Epithelial cell of prostate (primary cell): ENCODE measurements around the gene IGF2.

Experiments
- DNase-seq: peaks from one replicate; pipeline ENCODE4 v3.0.0-alpha.2; 2011; ENCODE audit warnings: low read depth, low spot score
- H3K27ac ChIP-seq: fragments of 450-650 bp; 2 replicates; pipeline ENCODE4 v1.5.1; 2017; ENCODE audit warnings: mild to moderate bottlenecking

Gene IGF2

DNA sequence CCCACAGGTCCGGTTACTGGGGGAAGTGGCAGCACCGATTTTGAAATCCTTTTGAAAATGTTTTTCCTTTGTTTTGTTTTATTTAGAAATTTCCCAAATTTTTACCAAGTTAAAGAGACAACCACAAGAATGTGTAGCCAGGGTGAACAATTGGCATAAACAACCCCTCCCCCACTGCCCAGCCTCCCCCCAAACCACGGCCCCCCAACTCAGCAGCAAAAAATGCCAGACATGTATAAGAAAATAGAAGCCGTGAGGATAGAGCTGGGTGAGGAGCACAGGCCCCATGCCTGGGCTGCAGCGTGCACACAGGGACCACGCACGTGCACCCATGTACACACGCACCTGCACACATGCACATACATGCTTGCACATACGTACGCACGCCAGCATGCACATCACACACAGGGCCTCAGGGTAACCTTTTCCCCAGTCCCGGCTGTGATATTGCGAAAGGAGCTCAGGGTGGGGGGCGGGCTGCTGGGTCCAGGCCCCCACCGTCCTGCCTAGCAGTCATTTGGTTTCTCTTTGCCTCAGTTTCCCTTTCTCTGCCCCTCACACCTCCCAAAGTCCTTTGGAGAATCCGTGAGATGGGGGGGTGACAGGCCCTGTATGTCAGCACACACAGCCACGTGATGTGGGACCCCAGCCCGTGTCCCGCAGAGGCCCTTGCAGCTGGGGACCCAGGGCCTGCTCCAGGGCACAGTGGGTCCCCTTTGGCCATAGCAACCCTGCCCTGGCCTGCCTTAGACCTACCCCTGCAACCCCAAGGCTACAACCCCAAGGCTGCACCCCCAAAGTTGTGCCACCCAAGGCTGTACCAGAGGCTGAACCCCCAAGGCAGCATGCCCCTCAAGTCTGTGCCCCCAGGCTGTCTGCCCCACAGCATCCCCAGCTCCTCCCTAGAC lies 42.9 kb downstream of the IGF2 start:
- no peak for DNase-seq
- H3K27ac ChIP-seq = no peak overlapping the region

GRCh38 chr11:2095542-2095941 lies 43.6 kb downstream of the IGF2 start:
- no peak for DNase-seq
- H3K27ac ChIP-seq = no peak overlapping the region

- DNase-seq = no peak
- H3K27ac ChIP-seq = no peak overlapping the region
Measured at GRCh38 chr11:2095198-2095520, 44.0 kb downstream of the IGF2 start.

DNA sequence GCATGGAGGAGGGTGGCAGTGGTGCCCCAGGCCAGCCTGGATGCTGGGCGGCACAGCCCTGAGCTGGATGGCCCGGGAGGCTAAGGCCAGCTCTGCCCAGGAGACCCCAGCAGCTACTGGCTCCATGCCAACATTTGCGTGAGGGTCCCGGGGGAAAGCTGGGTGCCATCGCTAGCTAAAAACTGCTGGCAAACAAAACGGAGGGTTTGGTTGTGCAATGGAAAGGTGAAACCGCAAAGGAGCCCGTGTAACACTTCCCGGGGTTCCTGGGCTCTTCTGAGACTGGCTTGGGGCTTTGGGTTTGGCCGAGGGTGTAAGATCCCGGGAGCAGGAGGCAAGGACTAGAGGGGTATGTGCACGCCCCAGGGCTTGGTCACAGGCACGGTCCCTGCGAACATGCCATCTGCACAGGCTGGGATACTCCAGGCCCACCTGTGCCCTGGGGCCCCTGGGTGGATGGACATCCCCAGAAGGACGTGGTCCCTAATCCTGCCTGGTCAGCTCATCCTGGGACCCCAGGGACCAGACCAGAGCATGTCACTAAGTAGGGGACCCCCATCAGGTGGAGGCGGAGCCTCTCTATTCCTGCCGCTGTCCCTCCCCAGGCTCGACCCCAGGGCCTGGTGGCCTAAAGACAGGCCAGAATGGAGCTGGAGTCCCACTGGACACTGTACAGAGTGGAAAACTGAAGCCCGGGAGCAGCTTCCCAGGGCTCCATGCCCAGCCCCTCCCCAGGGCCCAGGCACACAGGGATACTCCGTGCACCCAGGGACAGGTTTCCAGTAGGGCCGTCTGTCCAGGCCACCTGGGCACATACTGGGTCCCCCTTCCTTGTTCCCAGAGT lies 44.6 kb downstream of the IGF2 start:
- no peak for DNase-seq
- H3K27ac ChIP-seq = no peak overlapping the region

- DNase-seq = no peak
- peak overlapping the region; percentile 47 for H3K27ac ChIP-seq
Measured at GRCh38 chr11:2093575-2094353, 45.4 kb downstream of the IGF2 start.

GRCh38 chr11:2092956-2093412 lies 46.2 kb downstream of the IGF2 start:
- DNase-seq = peak; percentile 87

DNA sequence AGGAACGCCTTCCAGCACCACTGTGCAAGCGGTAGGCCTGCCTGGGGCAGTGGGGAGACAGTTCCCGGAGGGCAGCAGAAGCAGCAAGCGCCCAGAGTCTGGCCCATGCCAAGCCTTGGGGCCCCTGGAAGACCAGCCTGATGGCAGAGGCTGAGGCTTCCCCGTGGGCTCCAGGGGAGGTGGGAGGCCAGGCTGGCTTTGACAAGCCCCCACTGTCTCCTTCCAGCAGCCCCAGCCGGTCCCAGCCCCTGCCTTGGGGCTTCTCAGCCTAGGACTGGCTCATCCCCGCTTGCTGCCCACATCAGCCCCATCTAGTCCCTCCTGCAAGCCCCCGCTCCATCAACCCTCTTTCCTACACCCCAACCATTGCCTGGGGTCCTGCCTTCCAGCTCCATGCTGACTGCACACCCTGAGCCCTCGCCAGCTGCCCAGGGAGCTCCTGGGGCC lies 46.7 kb downstream of the IGF2 start:
- no peak for DNase-seq
- H3K27ac ChIP-seq = peak overlapping the region; percentile 47

More at GRCh38 chr11:2092956-2093412, 46.2 kb downstream of the IGF2 start:
- peak overlapping the region; percentile 47 for H3K27ac ChIP-seq

DNA sequence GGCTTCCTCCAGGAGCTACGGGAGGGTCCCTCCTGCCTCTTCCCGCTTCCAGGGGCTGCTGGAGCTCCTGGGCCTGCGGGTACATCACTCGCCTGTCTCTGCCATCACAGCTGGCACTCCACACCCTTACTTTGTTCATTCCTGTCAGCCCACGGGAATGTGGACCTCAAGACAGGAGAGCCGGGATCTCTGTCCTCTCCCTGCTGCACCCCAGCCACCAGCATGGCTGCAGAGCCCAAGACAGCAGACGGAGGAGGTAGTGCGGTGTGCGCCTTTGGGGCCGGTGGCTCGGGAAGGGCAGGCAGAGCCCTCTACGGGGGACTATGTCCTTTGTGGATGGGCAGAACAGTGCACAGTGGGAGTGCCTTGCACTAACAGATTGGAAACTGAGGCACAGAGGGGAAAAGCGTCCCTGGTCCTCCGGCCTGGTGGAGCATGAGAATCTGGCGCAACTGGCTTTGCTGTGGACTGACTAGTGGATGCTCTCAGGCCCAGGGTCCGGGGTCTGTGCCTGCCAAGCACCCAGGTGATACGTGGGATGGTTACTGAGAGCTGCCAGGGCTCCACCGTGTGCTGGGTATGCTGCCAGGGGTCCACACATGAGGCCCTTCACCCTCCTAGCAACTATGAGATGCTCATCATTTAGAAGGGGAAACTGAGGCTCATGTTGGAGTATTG lies 47.3 kb downstream of the IGF2 start:
- DNase-seq = no peak
- no peak overlapping the region for H3K27ac ChIP-seq

DNA sequence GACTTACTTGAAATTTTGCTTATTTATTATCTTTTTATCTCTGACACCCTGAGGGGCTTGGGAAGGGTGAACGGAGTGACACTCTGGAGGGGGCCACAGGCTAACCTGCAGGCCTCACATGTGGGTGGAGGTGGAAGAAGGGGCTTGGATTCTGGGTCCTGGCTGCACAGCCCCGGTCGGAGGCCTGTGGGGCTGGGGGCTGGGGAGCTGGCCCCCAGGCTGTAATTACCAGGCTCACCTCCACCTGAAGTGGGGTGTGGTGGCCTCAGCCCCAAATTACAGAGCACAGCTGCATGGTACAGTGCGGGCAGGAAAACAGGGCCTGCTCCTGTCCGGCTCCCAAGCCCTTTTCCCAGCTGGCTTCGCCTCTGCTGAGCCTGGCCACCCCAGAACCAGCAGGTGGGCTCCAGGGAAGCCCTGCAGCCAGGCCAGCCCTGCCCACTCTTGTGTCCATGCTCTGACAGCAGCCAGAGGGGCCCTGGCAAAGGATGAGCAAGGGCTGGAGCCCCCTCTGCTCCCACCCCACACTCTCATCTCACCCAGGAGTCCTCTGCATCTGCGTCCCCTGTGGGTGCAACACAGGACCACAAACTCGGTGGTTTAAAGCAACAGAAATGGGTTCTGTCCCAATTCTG lies 48.0 kb downstream of the IGF2 start:
- H3K27ac ChIP-seq = no peak overlapping the region
- DNase-seq = no peak

- no peak for DNase-seq
- no peak overlapping the region for H3K27ac ChIP-seq
Measured at GRCh38 chr11:2090172-2091111, 48.7 kb downstream of the IGF2 start.

- DNase-seq = no peak
- H3K27ac ChIP-seq = no peak overlapping the region
Measured at GRCh38 chr11:2089536-2090165, 49.5 kb downstream of the IGF2 start.

- H3K27ac ChIP-seq = no peak overlapping the region
- DNase-seq = no peak
Measured at GRCh38 chr11:2088746-2089535, 50.2 kb downstream of the IGF2 start.

- DNase-seq = no peak
Measured at GRCh38 chr11:2088284-2088683, 50.9 kb downstream of the IGF2 start.

GRCh38 chr11:2086239-2087040 lies 52.7 kb downstream of the IGF2 start:
- no peak overlapping the region for H3K27ac ChIP-seq
- no peak for DNase-seq

More at GRCh38 chr11:2088284-2088683, 50.9 kb downstream of the IGF2 start:
- H3K27ac ChIP-seq = no peak overlapping the region

- DNase-seq = no peak
- H3K27ac ChIP-seq = no peak overlapping the region
Measured at GRCh38 chr11:2085251-2086066, 53.7 kb downstream of the IGF2 start.
